CD4-positive, alpha-beta T cell (primary cell): ENCODE results near the gene GABPB2. TPM values are rescaled to one million over a fixed set of nuclear protein-coding genes. Genes with fewer than 3 reads are reported as not detected.

Experiments used
- ATAC-seq: fragments of 200-7000 bp; cut with Tn5 transposase; one replicate; pipeline ENCODE4 v1.10.0; 2022; ENCODE audit warnings: mild to moderate bottlenecking; ENCODE audit not compliant: poor library complexity
- CTCF ChIA-PET: fragments of 350-600 bp; sonication (Branson Sonifier 250); formaldehyde crosslinking; loops from one replicate; lab custom pipeline; 2021; ENCODE audit warnings: antibody characterized with exemption, inconsistent platforms; lab: Charles Lee
- POLR2A ChIA-PET: fragments of 350-600 bp; sonication (Branson Sonifier 250); formaldehyde crosslinking; loops from one replicate; lab custom pipeline; 2021; ENCODE audit warnings: antibody characterized with exemption, inconsistent platforms; lab: Charles Lee
- DNase-seq, 14 experiments: peaks; one replicate each; pipeline ENCODE4 v3.0.0-alpha.2; 2013 to 2020; ENCODE audit warnings: mixed read lengths in 2 of 14
- H3K27ac ChIP-seq, 2 donors: one replicate each; pipeline versions ENCODE4 v1.5.1 to v1.7.0; 2013; ENCODE audit warnings: low read length in 2 of 2, low read depth in 1 of 2, mild to moderate bottlenecking in 1 of 2
- H3K27me3 ChIP-seq, 2 experiments: 1 replicate in 1 of 2; 2 replicates in 1 of 2; pipeline versions ENCODE4 v1.6.1 to v1.7.0; 2013; ENCODE audit warnings: low read length in 2 of 2, control low read depth in 1 of 2, mild to moderate bottlenecking in 1 of 2, moderate library complexity in 1 of 2; ENCODE audit not compliant: insufficient read depth in 2 of 2, control insufficient read depth in 1 of 2
- H3K36me3 ChIP-seq: one replicate; pipeline ENCODE4 v1.6.1; 2013; ENCODE audit warnings: low read length, control low read depth; ENCODE audit not compliant: insufficient read depth
- H3K4me1 ChIP-seq: one replicate; pipeline ENCODE4 v1.6.1; 2013; ENCODE audit warnings: low read length, control low read depth; ENCODE audit not compliant: insufficient read depth
- H3K4me3 ChIP-seq: one replicate; pipeline ENCODE4 v1.5.1; 2013; ENCODE audit warnings: mild to moderate bottlenecking, low read length, moderate library complexity
- H3K9me3 ChIP-seq, 2 experiments: 1 replicate in 1 of 2; 2 replicates in 1 of 2; pipeline versions ENCODE4 v1.6.1 to v1.7.0; 2013; ENCODE audit warnings: low read length in 2 of 2, mild to moderate bottlenecking in 2 of 2, control low read depth in 1 of 2, moderate library complexity in 1 of 2; ENCODE audit not compliant: control insufficient read depth in 1 of 2, insufficient read depth in 1 of 2
- H3K27ac Mint-ChIP-seq: one replicate; pipeline ENCODE4 v1.8.0; 2020; ENCODE audit warnings: mixed read lengths
- H3K27me3 Mint-ChIP-seq: one replicate; pipeline ENCODE4 v1.8.0; 2021; ENCODE audit warnings: mixed read lengths
- H3K36me3 Mint-ChIP-seq: one replicate; pipeline ENCODE4 v1.8.0; 2021; ENCODE audit warnings: low read depth, mixed read lengths
- H3K4me1 Mint-ChIP-seq: one replicate; pipeline ENCODE4 v1.8.0; 2021; ENCODE audit warnings: low read depth, mixed read lengths
- H3K4me3 Mint-ChIP-seq: one replicate; pipeline ENCODE4 v1.8.0; 2020; ENCODE audit warnings: mild to moderate bottlenecking, mixed read lengths
- H3K9me3 Mint-ChIP-seq: one replicate; pipeline ENCODE4 v1.8.0; 2020; ENCODE audit warnings: mixed read lengths
- CTCF ChIP-seq: fragments of 200-600 bp; IDR thresholded peaks from one replicate; pipeline ENCODE4 v1.8.0; 2022; ENCODE audit warnings: antibody characterized with exemption, mild to moderate bottlenecking
- intact Hi-C, 2 experiments: fragments of 100-400 bp; cut with DNase I in 1 of 2; cut with micrococcal nuclease in 1 of 2; formaldehyde crosslinking; loops; one replicate each; pipeline versions ENCODE4 v1.15.1 to v1.9.0; 2023 to 2025; cut with DNase I, micrococcal nuclease
- total RNA-seq, 174 experiments: library from RNA in 2 of 174; stranded (reverse) in 2 of 174; gene quantifications; one replicate each; pipeline ENCODE4 v1.2.3 and lab custom pipeline; 2021 to 2026

The GABPB2 gene
- total RNA-seq, 2 experiments from 2014 or later, result 23.7 to 25.5 TPM

- H3K4me1 ChIP-seq, result no peaks in the 10 kb centered on the region
- CTCF ChIA-PET, result interaction anchor here (2.8 kb wide), 1 partner anchor 12 kb away, joined by 10 read pairs; no protein-coding TSS in a partner anchor
- H3K27me3 ChIP-seq, result no peaks in the 10 kb centered on the region
- H3K4me3 Mint-ChIP-seq, result no peak overlapping the region
- no peaks in the 10 kb centered on the region for H3K9me3 Mint-ChIP-seq
- peaks cover 21% of the 10 kb centered on the region for H3K36me3 Mint-ChIP-seq
- intact Hi-C loops, result no loop called here
- H3K27ac ChIP-seq, result no peak overlapping the region
- H3K4me3 ChIP-seq, result no peak overlapping the region
- no peak for TF ChIP-seq CTCF
- POLR2A ChIA-PET, result interaction anchor here (2.0 to 3.4 kb wide), 2 partner anchors 11 to 13 kb away, joined by 6 to 13 read pairs; partner anchors contain the start of gene C1orf56
- DNase-seq (no peak), ATAC-seq (no peak)
- peaks cover 23% of the 10 kb centered on the region for H3K36me3 ChIP-seq
- H3K9me3 ChIP-seq, result no peaks in the 10 kb centered on the region
- peak overlapping the region; percentile 28 for H3K27ac Mint-ChIP-seq
- H3K27me3 Mint-ChIP-seq, result no peaks in the 10 kb centered on the region
- peaks cover 9% of the 10 kb centered on the region for H3K4me1 Mint-ChIP-seq
These were observed 33.5 kb upstream of the GABPB2 start for GRCh38 chr1:151037032-151037431.

GRCh38 chr1:151039521-151039920 lies 31.0 kb upstream of the GABPB2 start:
- no peaks in the 10 kb centered on the region for H3K9me3 ChIP-seq
- H3K36me3 Mint-ChIP-seq, result peaks cover 9% of the 10 kb centered on the region
- H3K9me3 Mint-ChIP-seq, result no peaks in the 10 kb centered on the region
- no peak overlapping the region for H3K27ac Mint-ChIP-seq
- no peaks in the 10 kb centered on the region for H3K27me3 ChIP-seq
- H3K4me3 ChIP-seq, result no peak overlapping the region
- no peaks in the 10 kb centered on the region for H3K27me3 Mint-ChIP-seq
- no peak for DNase-seq
- no peak for ATAC-seq
- ChIA-PET CTCF (interaction anchor here (0.9 to 1.0 kb wide), 2 partner anchors 15 to 20 kb away, joined by 3 read pairs; partner anchors contain the start of gene CDC42SE1), POLR2A (interaction anchor here (1.6 to 3.4 kb wide), 2 partner anchors 9 to 11 kb away, joined by 7 to 13 read pairs; partner anchors contain the start of gene C1orf56)
- H3K4me1 Mint-ChIP-seq, result peaks cover 22% of the 10 kb centered on the region
- H3K4me3 Mint-ChIP-seq, result no peak overlapping the region
- H3K36me3 ChIP-seq, result peaks cover 8% of the 10 kb centered on the region
- intact Hi-C loops, result no loop called here
- H3K27ac ChIP-seq, result no peak overlapping the region
- peaks cover 9% of the 10 kb centered on the region for H3K4me1 ChIP-seq
- no peak for TF ChIP-seq CTCF

GRCh38 chr1:151043163-151043562 lies 27.4 kb upstream of the GABPB2 start:
- POLR2A ChIA-PET, result interaction anchor here (1.0 to 2.5 kb wide), 4 partner anchors 10 to 19 kb away, joined by 3 to 21 read pairs (median 4); partner anchors contain the start of gene CDC42SE1
- intact Hi-C loops, result no loop called here
- peaks cover 4% of the 10 kb centered on the region for H3K36me3 Mint-ChIP-seq
- no peaks in the 10 kb centered on the region for H3K9me3 Mint-ChIP-seq
- no peaks in the 10 kb centered on the region for H3K27me3 Mint-ChIP-seq
- Histone ChIP-seq H3K4me1 (peaks cover 26% of the 10 kb centered on the region), H3K9me3 (no peaks in the 10 kb centered on the region), H3K4me3 (no peak overlapping the region), H3K27ac (no peak overlapping the region), H3K36me3 (no peaks in the 10 kb centered on the region), H3K27me3 (no peaks in the 10 kb centered on the region)
- CTCF ChIA-PET, result interaction anchor here (0.7 to 8.3 kb wide), 5 partner anchors 15 to 57 kb away, joined by 3 to 58 read pairs (median 4); partner anchors contain the start of genes CDC42SE1, GABPB2 and MLLT11
- peak in 2 of 14 experiments; percentile 37 to 40 for DNase-seq
- no peak overlapping the region for H3K4me3 Mint-ChIP-seq
- no peak for ATAC-seq
- TF ChIP-seq CTCF, result no peak
- no peak overlapping the region for H3K27ac Mint-ChIP-seq
- H3K4me1 Mint-ChIP-seq, result peaks cover 38% of the 10 kb centered on the region
